GM12864 (cell line): ENCODE results near the gene DNAL1.

Source experiments
- DNase-seq: peaks from one replicate; pipeline ENCODE4 v3.0.0-alpha.2; 2011; ENCODE audit warnings: low read depth
- H3K4me3 ChIP-seq: 2 replicates; pipeline ENCODE4 v1.5.1; 2011; ENCODE audit warnings: mild to moderate bottlenecking, low read depth, low read length, control low read depth
- TF ChIP-seq, protein P1 (sequence below): IDR thresholded peaks from 2 replicates; pipeline ENCODE4 v1.5.1; 2011; ENCODE audit warnings: low read depth, mild to moderate bottlenecking, moderate library complexity, low read length, control low read depth, inconsistent platforms; ENCODE audit errors: missing control alignments

Gene DNAL1

GRCh38 chr14:73738518-73739173, 93.9 kb downstream of the DNAL1 start:
- no peak overlapping the region for H3K4me3 ChIP-seq
- TF ChIP-seq, protein P1, sequence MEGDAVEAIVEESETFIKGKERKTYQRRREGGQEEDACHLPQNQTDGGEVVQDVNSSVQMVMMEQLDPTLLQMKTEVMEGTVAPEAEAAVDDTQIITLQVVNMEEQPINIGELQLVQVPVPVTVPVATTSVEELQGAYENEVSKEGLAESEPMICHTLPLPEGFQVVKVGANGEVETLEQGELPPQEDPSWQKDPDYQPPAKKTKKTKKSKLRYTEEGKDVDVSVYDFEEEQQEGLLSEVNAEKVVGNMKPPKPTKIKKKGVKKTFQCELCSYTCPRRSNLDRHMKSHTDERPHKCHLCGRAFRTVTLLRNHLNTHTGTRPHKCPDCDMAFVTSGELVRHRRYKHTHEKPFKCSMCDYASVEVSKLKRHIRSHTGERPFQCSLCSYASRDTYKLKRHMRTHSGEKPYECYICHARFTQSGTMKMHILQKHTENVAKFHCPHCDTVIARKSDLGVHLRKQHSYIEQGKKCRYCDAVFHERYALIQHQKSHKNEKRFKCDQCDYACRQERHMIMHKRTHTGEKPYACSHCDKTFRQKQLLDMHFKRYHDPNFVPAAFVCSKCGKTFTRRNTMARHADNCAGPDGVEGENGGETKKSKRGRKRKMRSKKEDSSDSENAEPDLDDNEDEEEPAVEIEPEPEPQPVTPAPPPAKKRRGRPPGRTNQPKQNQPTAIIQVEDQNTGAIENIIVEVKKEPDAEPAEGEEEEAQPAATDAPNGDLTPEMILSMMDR, result no peak
- DNase-seq, result no peak

DNA sequence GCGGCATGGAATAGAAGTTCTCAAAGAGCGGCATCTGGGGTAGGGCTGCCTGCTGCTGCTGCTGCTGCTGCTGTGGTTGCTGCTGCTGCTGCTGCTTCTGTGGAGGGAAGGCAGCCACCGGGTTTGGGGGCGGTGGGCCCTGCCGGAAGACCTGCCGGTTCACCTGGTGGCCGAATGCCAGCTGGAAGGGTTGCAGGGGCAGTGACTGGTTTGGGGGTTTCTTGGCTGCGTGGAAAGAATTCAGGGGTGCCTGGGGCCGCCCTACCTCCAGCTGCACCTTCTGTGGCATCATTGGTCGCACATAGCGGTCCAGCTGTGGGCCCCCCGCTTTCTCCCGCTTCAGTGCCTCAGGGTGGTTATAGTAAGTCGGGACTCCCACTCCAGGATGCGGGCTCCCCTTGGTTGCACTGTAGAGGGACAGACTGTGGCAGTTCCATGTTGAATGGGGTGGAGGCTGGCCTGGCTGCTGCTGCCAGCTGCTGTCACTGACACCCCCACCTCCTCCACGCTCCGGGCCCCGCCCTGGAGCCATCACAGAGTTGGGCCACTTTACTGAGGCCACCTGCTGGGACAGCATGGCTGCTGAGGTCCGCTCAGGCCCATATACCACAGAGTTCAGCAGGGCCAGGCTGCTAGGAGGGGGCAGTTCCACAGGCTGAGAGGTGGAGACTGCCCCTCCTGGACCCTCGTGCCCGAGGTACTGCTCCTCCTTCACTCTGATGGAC, 94.5 kb downstream of the DNAL1 start:
- no peak for DNase-seq
- TF ChIP-seq, protein P1, result no peak
- no peak overlapping the region for H3K4me3 ChIP-seq

GRCh38 chr14:73739899-73740617, 95.3 kb downstream of the DNAL1 start:
- no peak for DNase-seq
- no peak overlapping the region for H3K4me3 ChIP-seq

GRCh38 chr14:73740618-73741326, 96.0 kb downstream of the DNAL1 start:
- no peak overlapping the region for H3K4me3 ChIP-seq
- no peak for DNase-seq
- TF ChIP-seq, protein P1, result no peak

More at GRCh38 chr14:73739899-73740617, 95.3 kb downstream of the DNAL1 start:
- TF ChIP-seq, protein P1, result no peak

- TF ChIP-seq, protein P1, result no peak
- H3K4me3 ChIP-seq, result peak overlapping the region; percentile 30
- DNase-seq, result no peak
These were observed 96.6 kb downstream of the DNAL1 start for GRCh38 chr14:73741386-73741875.

DNA sequence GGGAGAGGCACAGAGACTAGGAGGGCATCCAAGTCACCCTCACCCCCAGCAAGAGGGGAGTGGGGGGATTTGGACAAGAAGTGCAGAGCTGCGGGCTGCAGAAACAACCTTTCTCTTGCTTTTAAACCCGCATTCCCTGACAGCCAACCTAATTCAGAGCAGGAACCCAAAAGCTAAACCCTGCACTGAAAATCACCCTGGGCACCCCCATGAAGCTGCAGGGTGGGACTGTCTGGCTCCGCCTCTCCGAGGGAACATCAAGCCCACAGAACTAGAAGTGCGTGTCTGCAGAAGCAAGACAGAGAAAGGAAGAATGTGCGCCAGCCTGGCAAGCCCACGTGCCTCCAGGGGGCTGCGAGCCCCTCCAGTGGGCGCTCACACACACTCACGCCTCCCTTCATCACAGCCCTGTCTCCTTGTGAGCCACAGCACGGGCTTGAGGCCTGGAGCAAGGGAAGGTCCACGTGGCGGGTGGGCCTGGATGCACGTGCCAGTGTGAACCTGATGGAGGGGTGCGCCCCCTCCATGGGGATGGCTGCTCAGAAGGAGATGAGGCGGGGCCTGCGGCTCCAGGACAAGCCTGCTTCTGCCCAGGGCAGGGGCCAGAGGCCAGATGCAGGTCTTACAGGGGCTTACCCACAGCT, 97.2 kb downstream of the DNAL1 start:
- TF ChIP-seq, protein P1, result no peak
- peak overlapping the region; percentile 30 for H3K4me3 ChIP-seq
- no peak for DNase-seq
